HL-60/S4 (cell line): ENCODE results near the gene SIGLEC1.

ENCODE experiments used
- in situ Hi-C: fragments of 300-500 bp; cut with MboI; formaldehyde crosslinking; loops from 2 replicates; pipeline ENCODE4 v1.14.3; 2022; ENCODE audit warnings: low sequenced_read_pairs

SIGLEC1 gene

DNA sequence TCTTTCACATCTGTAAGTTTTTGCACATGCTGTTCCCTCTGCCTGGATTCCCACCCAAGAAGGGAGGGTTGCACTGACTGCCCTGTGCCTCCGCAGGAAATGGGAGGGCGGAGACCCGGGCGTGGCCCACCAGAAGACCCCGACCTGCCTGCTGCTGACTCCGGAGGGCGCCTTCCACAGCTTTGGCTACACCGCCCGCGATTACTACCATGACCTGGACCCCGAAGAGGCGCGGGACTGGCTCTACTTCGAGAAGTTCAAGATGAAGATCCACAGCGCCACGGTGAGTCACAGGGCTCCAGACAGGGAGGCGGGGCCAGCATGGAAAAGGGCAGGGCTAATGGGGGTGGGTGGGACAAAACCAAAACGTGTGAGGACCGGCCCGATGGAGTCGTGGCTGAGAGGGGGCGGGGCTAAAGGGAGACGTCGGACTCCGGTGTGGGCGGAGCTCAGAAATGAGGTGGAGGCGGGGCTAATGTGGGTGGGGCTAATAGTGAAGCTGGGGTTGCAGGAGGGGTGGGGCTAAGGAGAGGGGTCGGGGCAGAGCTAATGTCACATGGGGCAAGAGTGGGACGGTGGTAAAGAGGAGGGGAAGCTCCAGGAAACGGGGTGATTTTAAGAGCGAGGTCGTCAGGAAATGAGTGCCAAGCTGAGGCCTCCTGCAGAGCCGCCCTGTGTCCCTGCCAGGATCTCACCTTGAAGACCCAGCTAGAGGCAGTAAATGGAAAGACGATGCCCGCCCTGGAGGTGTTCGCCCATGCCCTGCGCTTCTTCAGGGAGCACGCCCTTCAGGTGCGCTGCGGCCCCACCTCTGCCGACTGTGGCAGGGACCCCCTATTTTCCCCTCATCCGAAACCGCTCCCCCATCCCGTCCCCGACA, 32.6 kb upstream of the SIGLEC1 start:
- in situ Hi-C loops, result no loop called here

DNA sequence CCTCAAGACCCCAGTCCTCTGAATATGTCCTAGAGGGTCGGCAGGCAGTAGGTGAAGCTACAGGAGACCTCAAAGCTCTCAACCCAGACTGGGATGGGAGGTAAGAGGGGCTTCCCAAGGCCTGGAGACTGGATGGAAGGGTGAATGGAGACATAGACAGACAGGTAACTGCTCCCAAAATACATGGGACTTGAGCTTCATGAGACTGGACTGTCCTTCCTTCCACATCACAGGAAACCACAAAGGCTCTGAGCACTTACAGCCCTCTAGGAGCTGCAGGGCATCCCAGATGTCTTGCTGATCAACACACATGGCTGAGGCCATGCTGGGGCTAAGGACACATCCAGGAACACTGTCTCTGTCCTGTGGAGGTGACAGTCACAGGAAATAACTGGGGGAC, 31.6 kb upstream of the SIGLEC1 start:
- in situ Hi-C loops, result no loop called here

DNA sequence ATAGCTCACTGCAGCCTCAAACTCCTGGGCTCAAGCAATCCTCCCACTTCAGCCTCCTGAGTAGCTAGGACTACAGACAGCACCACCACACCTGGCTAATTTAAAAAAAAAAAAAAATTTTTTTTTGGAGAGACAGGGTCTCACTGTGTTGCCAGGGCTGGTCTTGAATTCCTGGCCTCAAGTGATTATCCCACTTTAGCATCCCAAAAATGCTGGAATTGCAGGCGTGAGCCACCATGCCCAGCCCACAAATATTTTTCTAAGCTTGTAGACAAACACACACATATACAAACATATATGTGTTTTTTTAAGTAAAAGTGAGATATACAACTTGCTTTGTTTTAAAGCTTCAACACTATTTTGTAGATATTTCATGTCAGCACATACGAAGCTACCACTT, 30.9 kb upstream of the SIGLEC1 start:
- in situ Hi-C loops, result no loop called here

DNA sequence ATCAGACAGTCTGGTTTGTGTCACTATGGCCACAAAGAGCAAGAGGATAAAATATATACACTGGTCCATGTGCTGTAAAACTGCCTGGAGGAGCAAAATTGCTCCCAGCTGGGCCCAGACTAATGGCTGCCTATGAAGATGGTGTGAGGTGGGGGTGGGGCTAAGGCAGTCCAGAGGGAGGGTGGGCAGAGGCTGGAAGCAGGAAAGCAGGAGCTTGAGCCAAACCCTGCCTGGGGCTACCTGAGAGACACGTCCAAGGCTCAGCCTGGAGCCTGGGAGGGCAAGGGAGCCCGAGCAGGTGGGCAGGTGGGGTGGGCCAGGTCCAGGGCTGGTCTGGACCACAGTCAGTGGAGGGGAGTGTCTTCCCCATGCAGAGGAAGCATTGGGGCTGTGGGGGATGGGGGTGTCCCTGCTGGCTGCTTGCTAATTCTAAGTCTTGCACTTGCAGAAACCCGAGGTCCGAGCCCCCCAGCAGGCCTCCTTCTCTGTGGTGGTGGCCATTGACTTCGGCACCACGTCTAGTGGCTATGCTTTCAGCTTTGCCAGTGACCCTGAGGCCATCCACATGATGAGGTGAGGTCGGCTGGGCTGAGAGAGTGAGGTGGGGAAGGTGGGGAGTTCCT, 29.5 kb upstream of the SIGLEC1 start:
- in situ Hi-C loops, result no loop called here

DNA sequence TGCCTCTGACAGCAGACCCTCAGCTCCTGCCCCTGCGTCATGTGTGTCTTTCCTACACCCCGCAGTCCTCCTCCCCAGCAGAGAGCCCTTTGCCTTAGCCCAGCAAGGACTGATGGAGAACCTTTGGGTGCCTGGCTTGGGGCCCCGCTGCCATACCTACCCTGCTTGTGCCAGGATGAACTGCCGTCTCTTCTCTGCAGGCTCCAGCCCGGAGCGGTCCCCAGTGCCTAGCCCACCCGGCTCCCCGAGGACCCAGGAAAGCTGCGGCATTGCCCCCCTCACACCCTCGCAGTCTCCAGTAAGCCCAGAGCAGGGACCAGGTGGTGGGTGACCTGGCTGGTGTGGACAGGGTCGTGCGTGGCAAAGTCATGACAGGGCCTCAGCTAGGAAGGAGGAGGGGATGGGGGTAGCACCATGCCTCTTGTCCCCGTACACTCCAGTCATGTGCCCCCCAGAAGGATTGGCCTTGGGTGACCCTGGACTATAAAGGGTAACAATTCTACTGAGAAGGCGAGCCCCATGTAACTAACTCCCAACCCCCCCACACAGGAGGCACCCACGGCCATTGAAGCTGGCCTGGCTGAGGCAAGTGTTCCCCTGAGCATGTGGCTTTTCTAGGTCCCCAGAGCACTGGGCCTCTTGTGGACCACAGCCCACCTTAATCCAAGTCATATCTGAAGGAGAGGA, 28.4 kb upstream of the SIGLEC1 start:
- in situ Hi-C loops, result no loop called here

DNA sequence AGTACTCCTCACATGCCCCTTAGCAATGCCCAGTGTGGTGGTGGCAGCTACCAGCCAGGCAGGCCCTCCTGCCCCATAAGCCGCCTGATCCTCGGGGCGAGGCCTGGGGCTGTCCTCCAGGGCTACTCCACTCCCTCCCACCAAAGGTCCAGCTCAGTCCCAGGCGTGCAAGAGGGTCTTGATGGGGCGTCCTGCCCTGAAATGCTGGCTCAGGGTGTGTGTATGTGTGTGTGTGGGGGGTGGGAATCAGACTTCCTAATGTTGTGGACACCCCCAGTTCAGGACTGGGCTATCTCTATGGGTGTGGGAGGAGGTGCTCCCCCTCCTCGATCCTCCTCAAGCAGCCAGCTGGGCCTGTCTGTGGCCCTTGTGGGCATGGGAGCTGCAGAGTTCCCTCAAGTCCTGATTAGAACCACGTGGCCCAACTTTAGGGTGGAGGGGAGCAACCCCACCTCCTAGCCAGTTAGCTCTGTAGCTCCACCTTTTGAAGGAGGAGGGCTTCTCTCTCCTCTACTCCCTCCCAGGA, 27.6 kb upstream of the SIGLEC1 start:
- in situ Hi-C loops, result no loop called here

DNA sequence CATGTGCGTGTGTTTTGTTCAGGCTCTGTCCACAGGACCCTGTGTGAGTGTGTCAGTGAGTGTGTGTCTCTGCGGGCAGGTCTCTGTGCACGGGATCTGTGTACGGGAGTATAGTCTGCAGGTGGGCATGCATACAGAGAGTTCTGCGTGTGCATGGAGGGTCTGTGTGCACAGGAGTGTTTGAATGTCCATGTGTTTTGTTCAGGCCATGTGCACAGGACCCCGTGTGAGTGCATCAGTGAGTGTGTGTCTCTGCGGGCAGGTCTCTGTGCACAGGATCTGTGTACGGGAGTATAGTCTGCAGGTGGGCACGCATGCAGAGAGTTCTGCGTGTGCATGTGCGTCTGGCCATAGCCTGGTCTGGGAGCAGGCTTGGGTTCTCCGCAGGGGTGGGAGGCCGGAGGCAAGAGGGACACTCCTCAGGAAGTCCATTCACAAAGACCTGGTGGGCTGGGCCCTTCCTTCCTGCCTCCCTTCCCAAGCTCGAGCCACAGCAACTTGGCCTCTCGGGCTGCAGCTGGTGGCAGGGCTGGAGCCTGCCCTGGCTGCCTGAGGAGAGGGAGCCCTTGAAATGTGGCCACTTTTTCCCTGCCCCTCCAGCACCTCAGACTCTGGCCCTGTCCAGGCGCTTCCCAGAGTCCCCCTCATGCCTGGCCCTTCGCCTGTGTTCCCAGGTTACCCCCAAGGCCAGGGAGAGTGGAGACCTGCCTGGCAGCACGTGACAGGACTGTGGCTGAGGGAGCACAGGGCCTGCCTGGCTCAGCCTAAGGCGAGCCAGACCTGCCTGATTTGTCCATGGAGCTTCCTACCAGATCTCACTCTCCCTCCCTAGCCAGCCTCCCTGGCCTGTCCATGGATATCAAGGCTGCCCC, 26.9 kb upstream of the SIGLEC1 start:
- in situ Hi-C loops, result no loop called here

DNA sequence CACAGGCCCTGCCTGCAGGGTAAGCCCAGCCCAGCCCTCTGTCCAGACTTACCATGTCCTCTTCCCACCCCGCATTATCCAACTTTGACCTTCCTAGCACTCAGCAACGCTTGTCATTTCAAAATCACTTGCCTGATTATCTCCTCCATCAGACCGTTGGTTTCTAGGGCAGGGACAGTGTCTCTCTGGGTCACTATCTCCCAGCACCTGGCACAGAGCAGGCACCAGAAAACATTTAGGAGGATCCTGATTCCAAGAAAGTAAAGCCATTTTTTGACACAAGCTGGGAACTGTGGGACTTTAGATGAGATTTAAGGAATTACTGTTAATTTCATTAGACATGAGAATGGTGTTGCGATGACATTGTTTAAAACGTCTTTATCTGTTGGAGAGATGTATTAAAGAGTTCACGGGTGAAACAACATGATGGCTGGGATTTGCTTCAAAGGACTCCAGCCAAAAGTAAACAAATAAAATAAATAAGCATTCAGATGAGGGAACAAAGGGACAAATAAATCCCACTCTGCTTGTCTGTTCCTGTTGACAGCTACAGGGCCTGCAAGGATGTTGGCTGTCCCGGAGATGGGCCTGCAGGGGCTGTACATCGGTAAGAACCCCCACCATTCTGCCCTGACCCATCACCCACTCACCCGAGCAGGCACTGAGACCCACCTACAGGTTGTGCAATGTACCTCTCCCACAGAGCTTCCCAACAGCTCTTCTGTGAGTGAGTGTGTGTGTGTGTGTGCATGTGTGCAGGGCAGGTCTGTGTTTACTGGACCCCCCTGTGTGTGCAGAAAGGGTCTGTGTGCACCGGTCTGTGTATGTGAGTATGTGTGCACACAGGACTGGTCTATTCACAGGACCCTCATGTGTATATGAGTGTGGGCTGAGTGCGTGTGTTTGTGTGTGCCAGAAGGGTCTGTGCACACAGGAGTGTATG, 26.0 kb upstream of the SIGLEC1 start:
- in situ Hi-C loops, result no loop called here

DNA sequence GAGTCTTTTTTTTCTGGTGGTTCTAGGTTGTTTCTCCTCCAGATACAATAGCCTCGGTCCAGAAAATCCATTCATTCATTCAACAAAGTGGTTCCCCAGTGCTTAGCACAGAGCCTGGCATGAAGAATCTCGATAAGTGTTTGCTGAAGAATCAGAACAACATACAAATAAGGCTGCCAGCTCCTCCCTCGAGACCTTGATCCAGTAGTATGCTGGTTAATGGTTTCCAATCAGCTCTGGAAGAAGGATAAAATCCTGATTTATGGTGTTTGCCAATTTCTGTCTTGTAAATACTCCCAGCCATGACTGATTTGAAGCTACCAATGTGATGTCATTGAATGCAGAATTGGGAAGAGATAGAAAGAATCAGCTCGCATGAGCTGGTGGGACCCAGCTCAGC, 23.4 kb upstream of the SIGLEC1 start:
- in situ Hi-C loops, result no loop called here

DNA sequence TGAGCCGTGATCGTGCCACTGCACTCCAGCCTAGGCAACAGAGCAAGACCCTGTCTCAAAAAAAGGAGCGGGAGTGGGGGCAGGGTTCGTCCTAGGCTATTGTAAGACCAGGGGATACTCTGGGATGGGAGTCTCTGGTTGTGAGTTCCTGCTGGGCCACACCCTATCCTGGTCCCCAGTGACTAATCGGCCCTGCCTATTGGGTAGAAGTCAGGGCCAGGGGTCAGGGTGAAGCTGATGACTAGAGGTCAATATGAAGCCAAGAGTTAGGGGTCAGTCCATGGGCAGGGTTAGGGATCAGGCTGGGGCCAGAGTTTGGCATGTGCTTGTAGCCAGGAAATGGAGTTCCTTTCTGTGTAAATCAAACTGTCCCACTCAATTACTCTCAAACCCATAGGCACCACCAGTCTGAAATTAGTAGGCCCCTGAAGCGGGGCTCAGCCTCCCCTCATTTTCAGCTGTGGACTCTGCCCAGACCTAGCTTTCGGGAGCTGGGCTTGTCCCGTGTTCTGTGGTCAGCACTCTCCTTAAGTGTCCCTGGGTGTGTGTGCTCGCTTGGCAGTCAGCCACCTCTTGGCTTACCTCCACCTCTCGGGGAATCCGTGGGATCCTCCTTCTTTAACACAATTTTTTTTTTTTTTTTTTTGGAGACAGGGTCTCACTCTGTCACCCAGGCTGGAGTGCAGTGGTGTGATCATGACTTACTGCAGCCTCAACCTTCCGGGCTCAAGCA, 21.9 kb upstream of the SIGLEC1 start:
- in situ Hi-C loops, result no loop called here

DNA sequence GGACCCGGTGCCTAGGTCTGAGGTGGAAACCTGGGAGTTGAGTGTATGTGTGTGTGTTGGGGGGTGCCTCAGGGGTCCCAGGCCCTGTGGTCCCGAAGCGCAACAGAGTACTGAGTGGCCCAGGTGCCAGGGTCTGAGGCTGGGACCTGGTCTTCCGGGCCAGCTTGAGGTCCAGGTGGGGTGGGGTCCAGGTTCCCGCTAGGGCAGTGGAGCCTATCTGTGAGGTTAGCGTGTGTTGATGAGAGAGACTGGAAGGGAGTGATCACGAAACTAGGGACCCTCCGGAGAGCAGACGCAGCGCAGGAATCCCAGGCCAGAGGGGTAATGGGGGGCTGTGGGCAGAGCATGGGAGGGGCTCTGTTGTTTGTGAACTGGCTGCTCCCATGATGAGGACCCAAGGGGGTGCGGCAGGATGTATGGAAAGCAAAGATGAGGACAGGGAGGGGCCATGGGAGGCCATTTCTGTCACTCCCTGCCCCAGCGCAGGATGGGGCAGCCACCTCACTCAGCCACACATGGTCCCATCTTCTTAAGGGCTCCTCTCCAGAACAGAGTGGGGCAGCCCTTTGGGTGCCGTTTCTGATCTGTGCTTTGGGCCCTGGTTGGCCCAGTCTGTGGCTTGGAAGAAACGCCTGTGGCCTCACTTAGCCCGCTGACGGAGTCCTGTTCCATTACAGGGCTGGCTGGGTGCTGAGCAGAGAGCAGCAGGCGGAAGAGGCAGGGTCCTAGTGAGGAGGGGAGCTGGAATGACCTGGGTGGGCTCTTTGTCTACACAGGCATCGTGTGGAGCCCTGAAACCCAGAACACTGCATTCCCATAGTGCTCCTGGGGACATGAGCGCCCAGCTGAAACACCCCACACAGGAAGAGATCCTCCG, 21.0 kb upstream of the SIGLEC1 start:
- in situ Hi-C loops, result no loop called here

DNA sequence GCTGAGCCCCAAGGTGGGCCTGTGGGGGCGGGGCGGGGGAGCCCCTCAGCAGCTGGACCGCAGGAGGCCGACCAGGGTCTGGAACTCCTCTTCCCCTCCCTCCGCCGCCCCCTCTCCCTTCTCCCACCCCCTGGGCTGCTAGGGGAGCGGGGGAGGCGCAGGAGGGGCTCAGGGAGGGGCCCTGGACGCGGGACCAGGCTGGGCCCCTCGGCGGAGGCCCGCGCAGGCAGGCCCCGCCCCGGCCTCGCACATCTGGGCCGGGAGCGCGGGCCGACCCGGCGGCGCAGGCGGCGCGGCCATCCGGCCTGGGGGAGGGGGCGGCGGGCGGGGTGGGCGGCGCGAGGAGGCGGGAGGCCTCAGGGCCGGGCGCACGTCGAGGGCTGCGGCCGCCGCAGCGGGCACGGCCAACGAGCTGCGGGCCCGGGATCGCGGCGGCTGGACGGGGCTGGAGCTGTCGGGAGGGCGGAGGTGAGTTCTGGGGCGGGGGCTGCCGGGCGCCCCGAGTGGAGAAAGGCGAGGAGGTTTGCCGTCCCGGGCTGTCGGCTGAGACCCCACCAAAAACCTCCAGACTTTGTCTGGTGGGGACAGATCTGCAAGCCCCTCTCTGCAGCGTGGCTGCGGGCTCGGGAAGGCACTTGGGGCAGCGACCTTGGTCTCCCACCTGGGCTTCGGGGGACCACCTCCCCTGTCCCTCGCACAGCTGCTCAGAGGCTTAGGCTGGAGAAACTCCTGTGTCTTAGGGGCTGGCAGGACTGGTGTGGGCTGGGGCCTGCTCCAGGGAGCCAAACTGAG, 20.1 kb upstream of the SIGLEC1 start, which contains the start of gene HSPA12B:
HSPA12B (plus strand) TSS at position 359 of the 792 bp plus-strand sequence. CDS start 5,990 bp downstream, outside the sequence.
- in situ Hi-C loops, result no loop called here

DNA sequence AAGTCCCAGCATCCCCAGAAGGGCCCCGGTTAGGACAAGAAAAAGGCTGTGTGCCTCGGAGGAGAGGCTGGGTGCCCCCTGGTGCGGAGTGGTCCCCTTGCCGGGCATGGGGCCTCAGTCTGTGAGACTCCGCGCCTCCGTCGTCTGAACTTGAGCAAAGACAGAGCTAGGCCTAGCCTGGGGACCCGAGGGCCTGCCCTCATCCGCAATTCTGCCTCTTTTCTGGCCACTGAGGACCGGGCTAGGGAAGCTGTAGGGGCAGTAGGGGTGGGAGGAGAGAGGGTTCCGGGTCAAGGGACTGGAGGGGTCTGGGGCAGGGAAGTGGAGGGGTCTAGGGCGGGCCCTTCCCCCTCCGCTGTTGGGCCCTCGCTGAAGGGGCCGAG, 19.5 kb upstream of the SIGLEC1 start:
- in situ Hi-C loops, result no loop called here

DNA sequence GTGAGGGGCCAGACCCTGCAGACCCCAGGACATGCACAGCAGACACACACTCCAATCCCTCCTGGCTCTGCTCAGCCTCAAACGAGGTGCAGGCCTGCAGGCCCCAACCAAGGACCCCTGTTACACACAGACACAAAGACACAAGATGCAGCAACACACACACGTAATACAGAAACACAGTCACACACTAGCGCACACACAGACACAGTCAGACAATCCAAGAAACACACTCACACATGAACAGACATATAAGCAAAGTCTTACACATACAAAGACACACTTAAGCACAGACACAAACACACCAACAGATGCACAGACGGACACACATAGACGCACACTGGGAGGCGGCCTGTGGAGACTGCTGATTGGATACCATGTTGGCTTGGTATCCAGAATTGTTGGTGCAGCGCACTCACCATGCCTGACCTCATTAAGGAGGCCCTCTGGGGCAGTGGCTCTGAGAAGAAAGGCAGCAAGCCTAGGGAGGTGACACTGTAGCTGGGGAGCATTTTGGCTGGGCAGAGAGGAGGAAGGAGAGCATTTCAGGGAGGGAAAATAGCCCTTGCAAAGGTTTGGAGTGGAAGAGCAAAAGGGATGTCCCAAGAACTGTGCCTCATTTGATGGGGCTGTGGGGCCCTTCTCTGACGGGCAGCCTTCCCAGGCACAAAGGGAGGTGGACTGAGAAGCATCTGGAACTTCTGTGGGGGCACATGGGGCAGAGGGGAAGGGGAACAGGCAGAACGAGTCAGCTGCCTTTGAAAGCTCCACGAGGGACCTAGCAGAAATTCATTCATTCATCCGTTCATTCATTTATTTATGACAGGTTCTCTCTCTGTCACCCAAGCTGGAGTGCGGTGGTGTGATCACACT, 18.6 kb upstream of the SIGLEC1 start:
- in situ Hi-C loops, result no loop called here

DNA sequence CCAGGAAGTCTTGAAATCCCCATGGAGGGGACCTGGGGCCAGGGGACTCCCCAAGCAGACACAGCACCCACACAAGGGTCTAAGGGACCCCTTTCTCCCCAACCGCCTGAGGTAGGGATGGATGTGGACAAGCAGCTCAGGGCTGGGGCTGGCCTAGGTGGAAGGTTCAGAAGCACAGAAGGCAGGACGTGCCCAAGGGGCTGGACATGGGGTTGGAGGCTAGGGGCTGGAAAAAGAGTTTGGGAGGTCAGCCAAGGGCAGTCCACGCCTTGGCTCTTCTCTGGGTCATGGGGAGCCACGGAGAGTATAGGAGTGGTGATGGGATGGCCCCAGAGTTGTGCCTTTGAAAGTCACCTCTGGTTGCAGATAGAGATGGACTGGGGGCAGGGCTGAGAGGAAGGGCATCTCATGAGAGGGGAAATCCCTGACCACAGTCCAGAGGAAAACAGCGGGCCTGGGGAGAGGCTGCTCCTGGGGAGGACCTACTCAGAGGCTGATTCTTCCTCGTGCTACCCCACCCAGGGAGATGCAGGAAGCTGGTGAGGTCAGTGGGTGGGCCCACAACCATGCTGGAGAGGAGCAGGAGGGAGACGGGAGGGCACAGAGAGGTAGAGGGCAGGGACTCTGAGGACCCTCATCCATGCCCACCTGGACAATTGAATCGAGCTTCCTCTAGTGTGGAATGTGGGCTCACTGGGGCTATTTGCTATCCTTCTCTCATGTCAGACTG, 17.6 kb upstream of the SIGLEC1 start:
- in situ Hi-C loops, result no loop called here
